Erythroblast (primary cell): ENCODE data around the gene CDC34.

ENCODE experiments used
- GATA1 ChIP-seq: IDR thresholded peaks from 2 replicates; pipeline ENCODE4 v1.6.1; 2011; ENCODE audit warnings: low read depth, mild to moderate bottlenecking, control low read depth, low read length, moderate library complexity
- POLR2A ChIP-seq: IDR thresholded peaks from 2 replicates; pipeline ENCODE4 v1.6.1; 2011; ENCODE audit warnings: mild to moderate bottlenecking, low read length

DNA sequence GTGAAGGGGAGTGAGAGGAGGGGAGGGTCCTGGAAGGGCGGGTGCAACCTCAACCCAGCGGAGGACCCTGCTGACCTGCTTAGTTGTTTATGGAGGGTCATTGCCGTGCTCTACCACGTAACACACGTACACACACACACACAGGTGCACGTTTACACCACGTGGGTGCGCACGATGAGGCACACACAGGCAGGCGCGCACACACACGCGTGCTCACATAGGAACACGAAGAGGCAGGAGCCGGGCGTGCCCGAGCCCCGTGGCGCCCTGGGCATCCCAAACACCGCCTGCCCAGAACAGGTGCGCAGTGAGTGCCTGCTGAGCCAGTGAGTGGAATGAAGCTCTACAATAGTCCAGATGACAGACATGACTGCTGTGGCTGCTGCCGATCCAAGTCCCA, 46.5 kb upstream of the CDC34 start:
- no peak for TF ChIP-seq POLR2A
- no peak for TF ChIP-seq GATA1
